AG04449 (cell line): Measurements from ENCODE around the gene CATSPERD.
"Not testable (repeated sequence)": the region's sequence is repeated elsewhere in the genome, so short reads cannot be mapped to it uniquely, and the experiment has no call there.

Source experiments
- CTCF ChIA-PET: fragments of 350-600 bp; formaldehyde crosslinking; extraction: SDS; loops from one replicate; lab custom pipeline; 2021; ENCODE audit warnings: antibody characterized with exemption; lab: Yijun Ruan, JAX
- POLR2A ChIA-PET: fragments of 400-600, 350-600 bp; formaldehyde crosslinking; extraction: SDS; loops from one replicate; lab custom pipeline; 2020; ENCODE audit warnings: antibody characterized with exemption, inconsistent platforms; lab: Yijun Ruan, JAX
- DNase-seq: peaks from one replicate; pipeline ENCODE4 v3.0.0-alpha.2; 2010; ENCODE audit warnings: low read depth, low spot score
- H3K4me3 ChIP-seq: 2 replicates; pipeline ENCODE4 v1.5.1; 2011; ENCODE audit warnings: low read depth, mild to moderate bottlenecking, control low read depth, low read length
- CTCF ChIP-seq: IDR thresholded peaks from one replicate; pipeline ENCODE4 v1.5.1; 2011; ENCODE audit warnings: mild to moderate bottlenecking, moderate library complexity, low read length, control low read depth, inconsistent platforms; ENCODE audit not compliant: insufficient read depth; ENCODE audit errors: missing control alignments

CATSPERD gene

GRCh38 chr19:5773276-5773675 lies 52.8 kb downstream of the CATSPERD start:
- ChIA-PET CTCF (interaction anchor here (0.6 to 2.7 kb wide), 5 partner anchors 17 to 250 kb away, joined by 3 to 20 read pairs (median 8); partner anchors contain the start of gene DUS3L), POLR2A (no interaction called here)
- DNase-seq = no peak
- TF ChIP-seq CTCF = no peak
- H3K4me3 ChIP-seq = no peak overlapping the region

GRCh38 chr19:5774921-5775320 lies 54.5 kb downstream of the CATSPERD start:
- no peak overlapping the region for H3K4me3 ChIP-seq
- POLR2A ChIA-PET = no interaction called here
- DNase-seq = no peak
- TF ChIP-seq CTCF = no peak
- CTCF ChIA-PET = interaction anchor here (0.7 to 2.7 kb wide), 8 partner anchors 9 to 248 kb away, joined by 3 to 20 read pairs (median 4); no protein-coding TSS in a partner anchor

- no peak for TF ChIP-seq CTCF
- DNase-seq = no peak
- POLR2A ChIA-PET = no interaction called here
These were observed 55.4 kb downstream of the CATSPERD start for GRCh38 chr19:5775668-5776309.

GRCh38 chr19:5778402-5778801 lies 58.0 kb downstream of the CATSPERD start:
- DNase-seq = no peak
- TF ChIP-seq CTCF = no peak
- ChIA-PET CTCF (no interaction called here), POLR2A (no interaction called here)
- H3K4me3 ChIP-seq = no peak overlapping the region

More at GRCh38 chr19:5775668-5776309, 55.4 kb downstream of the CATSPERD start:
- CTCF ChIA-PET = interaction anchor here (0.8 to 2.7 kb wide), 6 partner anchors 8 to 247 kb away, joined by 3 to 20 read pairs (median 5); no protein-coding TSS in a partner anchor
- no peak overlapping the region for H3K4me3 ChIP-seq

GRCh38 chr19:5780916-5781315 lies 60.5 kb downstream of the CATSPERD start:
- CTCF ChIA-PET = interaction anchor here (1.1 to 2.6 kb wide), 3 partner anchors 12 to 23 kb away, joined by 3 to 7 read pairs (median 7); no protein-coding TSS in a partner anchor
- not testable (repeated sequence) for H3K4me3 ChIP-seq, DNase-seq
- POLR2A ChIA-PET = interaction anchor here (1.7 kb wide), 1 partner anchor 61 kb away, joined by 5 read pairs; the partner anchor contains the start of genes CATSPERD and LONP1

GRCh38 chr19:5782322-5782721 lies 61.9 kb downstream of the CATSPERD start:
- no peak for DNase-seq
- no peak overlapping the region for H3K4me3 ChIP-seq
- POLR2A ChIA-PET = interaction anchor here (0.5 to 0.6 kb wide), 2 partner anchors 8 to 101 kb away, joined by 3 to 4 read pairs; no protein-coding TSS in a partner anchor
- CTCF ChIA-PET = interaction anchor here (1.8 to 2.6 kb wide), 3 partner anchors 12 to 22 kb away, joined by 5 to 7 read pairs (median 7); no protein-coding TSS in a partner anchor
- no peak for TF ChIP-seq CTCF
